ENCODE results near the gene MPZL1. TPM values are rescaled to one million over a fixed set of nuclear protein-coding genes. Genes with fewer than 3 reads are reported as not detected.
A peak's percentile ranks its signal among the peaks of the same experiment; 100 is the strongest.

The MPZL1 gene
- total and polyA plus RNA-seq, 12 donors = 12.1 to 101 (median 62.8) TPM

DNA sequence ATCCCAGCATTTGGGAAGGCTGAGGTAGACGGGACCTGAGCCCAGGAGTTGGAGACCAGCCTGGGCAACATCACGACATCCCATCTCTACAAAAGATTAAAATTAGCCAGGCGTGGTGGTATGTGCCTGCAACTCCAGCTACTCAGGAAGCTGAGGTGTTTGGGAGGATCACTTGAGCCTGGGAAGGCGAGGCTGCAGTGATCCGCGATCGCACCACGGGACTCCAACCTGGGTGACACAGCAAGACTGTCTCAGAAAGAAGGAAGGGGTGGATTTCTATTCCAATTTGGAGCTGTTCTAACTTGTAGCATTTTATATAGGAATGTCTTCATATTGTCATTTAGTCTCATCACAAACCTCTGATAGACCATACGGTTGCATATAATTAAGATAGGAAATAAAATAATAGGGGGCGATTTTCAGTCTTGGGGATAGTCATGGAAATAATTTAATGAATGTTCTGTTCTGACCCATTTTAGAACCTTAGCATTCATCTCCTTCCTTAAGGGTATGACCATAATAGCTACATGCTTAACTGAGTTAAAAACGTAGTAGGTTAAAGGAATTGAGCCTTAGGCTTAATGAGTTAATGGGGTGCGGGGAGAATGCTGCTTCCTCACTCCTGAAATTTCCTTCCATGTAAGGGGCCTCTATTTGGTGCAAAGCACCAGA is 99.0 kb downstream of the MPZL1 start:
- no peak for DNase-seq
- no peaks in the 10 kb centered on the region for H3K4me1 ChIP-seq (replicated peaks in 1 of 2)
- H3K4me3 ChIP-seq = no peak overlapping the region
- TF ChIP-seq POLR2A (IDR thresholded peaks at IDR 0.05) = no peak
- TF ChIP-seq, protein P1, sequence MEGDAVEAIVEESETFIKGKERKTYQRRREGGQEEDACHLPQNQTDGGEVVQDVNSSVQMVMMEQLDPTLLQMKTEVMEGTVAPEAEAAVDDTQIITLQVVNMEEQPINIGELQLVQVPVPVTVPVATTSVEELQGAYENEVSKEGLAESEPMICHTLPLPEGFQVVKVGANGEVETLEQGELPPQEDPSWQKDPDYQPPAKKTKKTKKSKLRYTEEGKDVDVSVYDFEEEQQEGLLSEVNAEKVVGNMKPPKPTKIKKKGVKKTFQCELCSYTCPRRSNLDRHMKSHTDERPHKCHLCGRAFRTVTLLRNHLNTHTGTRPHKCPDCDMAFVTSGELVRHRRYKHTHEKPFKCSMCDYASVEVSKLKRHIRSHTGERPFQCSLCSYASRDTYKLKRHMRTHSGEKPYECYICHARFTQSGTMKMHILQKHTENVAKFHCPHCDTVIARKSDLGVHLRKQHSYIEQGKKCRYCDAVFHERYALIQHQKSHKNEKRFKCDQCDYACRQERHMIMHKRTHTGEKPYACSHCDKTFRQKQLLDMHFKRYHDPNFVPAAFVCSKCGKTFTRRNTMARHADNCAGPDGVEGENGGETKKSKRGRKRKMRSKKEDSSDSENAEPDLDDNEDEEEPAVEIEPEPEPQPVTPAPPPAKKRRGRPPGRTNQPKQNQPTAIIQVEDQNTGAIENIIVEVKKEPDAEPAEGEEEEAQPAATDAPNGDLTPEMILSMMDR (IDR thresholded peaks at IDR 0.05) = no peak
- WGBS, 4 donors = 90 to 95% (median 92%) methylated on average over 12 of the region's 12 CpGs
- no peaks in the 10 kb centered on the region for H3K9me3 ChIP-seq (replicated peaks in 1 of 3)
- intact Hi-C loops (cut with DNase I) = no loop called here
- H3K36me3 ChIP-seq (replicated peaks in 1 of 2) = no peaks in the 10 kb centered on the region
- H3K27ac ChIP-seq = peak overlapping the region in 3 of 5 donors; percentile 76 to 89 (median 88)
- no peaks in the 10 kb centered on the region for H3K27me3 ChIP-seq

DNA sequence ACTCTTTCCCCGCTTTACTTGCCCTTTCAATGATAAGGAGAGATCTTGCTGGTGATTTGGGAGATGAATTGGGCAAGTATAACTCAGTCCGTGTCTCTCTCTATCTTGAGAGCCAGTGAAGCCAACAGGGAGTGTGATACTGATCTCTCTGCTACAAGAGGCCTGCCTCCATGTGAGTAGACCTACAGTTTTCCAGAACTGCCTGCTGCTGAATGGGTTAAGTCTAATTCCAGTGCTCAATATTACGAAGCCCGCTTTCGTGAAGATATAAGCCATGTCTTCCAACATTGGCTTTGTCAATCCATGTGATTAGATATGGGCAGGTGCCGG is 99.5 kb downstream of the MPZL1 start:
- no peaks in the 10 kb centered on the region for H3K27me3 ChIP-seq
- TF ChIP-seq, protein P1 (IDR thresholded peaks at IDR 0.05) = no peak
- TF ChIP-seq POLR2A (IDR thresholded peaks at IDR 0.05) = no peak
- no peaks in the 10 kb centered on the region for H3K36me3 ChIP-seq (replicated peaks in 1 of 2)
- no peaks in the 10 kb centered on the region for H3K4me1 ChIP-seq (replicated peaks in 1 of 2)
- H3K9me3 ChIP-seq (replicated peaks in 1 of 3) = no peaks in the 10 kb centered on the region
- H3K4me3 ChIP-seq = no peak overlapping the region
- DNase-seq = no peak
- WGBS, 4 donors = 92 to 94% (median 93%) methylated on average over 6 of the region's 6 CpGs
- no peak overlapping the region for H3K27ac ChIP-seq
- intact Hi-C loops (cut with DNase I) = no loop called here

DNA sequence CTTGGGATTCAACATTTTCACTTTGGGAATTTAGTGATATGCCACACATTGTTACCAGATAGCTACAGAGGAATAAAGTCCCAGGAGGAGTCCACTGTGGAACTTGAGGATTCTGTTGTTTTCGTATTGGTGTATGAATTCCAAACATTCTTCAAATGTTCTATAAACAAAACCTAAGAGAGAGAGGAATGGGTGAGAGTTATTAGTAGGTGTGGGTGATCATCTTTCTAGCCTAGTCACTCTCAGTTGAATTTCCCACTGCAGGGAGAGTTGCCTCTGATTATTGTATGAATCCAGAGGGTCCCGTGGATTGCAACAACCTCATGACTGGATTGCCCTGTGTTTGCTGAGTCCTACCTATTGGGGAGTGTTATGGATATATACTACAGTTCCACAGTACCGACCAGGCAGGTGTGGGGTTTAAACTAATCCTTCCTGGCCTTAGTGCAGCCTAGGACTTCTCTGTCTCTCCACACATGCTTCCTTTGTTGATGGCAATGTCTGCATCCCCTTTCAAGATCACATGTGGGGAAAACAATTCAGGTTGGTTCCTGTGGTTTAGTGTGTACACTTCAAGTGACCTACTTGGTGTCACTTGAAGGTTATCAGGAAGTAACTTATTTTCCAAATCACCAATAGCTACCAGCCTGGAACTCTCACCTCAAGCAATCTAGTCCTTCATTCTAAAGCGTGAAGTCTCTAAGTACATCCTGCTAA is 100.3 kb downstream of the MPZL1 start:
- WGBS, 4 donors = 82 to 90% (median 87%) methylated on average over 4 of the region's 4 CpGs
- H3K27ac ChIP-seq = no peak overlapping the region
- no peak overlapping the region for H3K4me3 ChIP-seq
- no peak for TF ChIP-seq POLR2A (IDR thresholded peaks at IDR 0.05)
- TF ChIP-seq, protein P1 (IDR thresholded peaks at IDR 0.05) = no peak
- DNase-seq = no peak
- intact Hi-C loops (cut with DNase I) = no loop called here
- no peaks in the 10 kb centered on the region for H3K36me3 ChIP-seq (replicated peaks in 1 of 2)
- H3K9me3 ChIP-seq (replicated peaks in 1 of 3) = no peaks in the 10 kb centered on the region
- no peaks in the 10 kb centered on the region for H3K27me3 ChIP-seq
- no peaks in the 10 kb centered on the region for H3K4me1 ChIP-seq (replicated peaks in 1 of 2)

DNA sequence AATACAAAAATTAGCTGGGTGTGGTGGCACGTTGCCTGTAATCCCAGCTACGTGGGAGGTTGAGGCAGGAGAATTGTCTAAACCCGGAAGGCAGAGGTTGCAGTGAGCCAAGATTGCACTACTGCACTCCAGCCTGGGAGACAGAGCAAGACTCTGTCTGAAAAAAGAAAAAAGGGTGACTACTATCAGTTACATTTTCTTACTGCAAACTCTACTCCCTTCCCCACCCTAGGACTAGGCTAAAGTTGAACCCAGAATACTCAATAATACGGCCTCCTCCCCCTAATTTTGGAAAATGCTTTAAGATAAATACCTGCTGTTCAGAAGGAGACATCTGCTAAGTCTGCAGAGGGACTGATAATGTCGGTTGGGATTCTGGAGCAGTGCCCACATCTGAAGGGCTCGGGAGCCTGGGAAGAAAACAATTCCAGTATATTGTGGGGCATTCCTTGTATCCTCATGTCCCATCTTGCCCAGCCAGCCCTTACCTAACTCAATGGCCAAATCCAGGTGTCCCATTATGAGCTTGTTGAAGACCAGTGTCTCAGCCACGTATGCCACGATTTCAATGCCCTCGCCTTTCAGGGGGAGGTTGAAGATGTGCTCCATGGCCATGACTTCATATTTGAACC is 102.5 kb downstream of the MPZL1 start:
- 76 to 82% (median 78%) methylated on average over 9 of the region's 9 CpGs for WGBS, 4 donors
- Histone ChIP-seq H3K4me1 (replicated peaks in 1 of 2) (no peaks in the 10 kb centered on the region), H3K9me3 (replicated peaks in 1 of 3) (no peaks in the 10 kb centered on the region), H3K27me3 (no peaks in the 10 kb centered on the region), H3K36me3 (replicated peaks in 1 of 2) (no peaks in the 10 kb centered on the region), H3K4me3 (no peak overlapping the region), H3K27ac (no peak overlapping the region)
- intact Hi-C loops (cut with DNase I) = no loop called here
- TF ChIP-seq, protein P1 (IDR thresholded peaks at IDR 0.05) = no peak
- TF ChIP-seq POLR2A (IDR thresholded peaks at IDR 0.05) = no peak
- no peak for DNase-seq
